GM18867 (cell line): Measurements from ENCODE around the gene OR2T2.
"Not testable (repeated sequence)": the region's sequence is repeated elsewhere in the genome, so short reads cannot be mapped to it uniquely, and the experiment has no call there.

ENCODE experiments used
- ATAC-seq: cut with Tn5 transposase; IDR thresholded peaks from one replicate; pipeline ENCODE4 v1.9.1; 2021; ENCODE audit warnings: mild to moderate bottlenecking, moderate library complexity; ENCODE audit not compliant: unreplicated experiment

Gene OR2T2

GRCh38 chr1:248449821-248450465 lies 4.5 kb downstream of the OR2T2 start:
- ATAC-seq, result peak; percentile 5

GRCh38 chr1:248450466-248451145 lies 5.2 kb downstream of the OR2T2 start:
- peak; percentile 64 for ATAC-seq

GRCh38 chr1:248453619-248454018 lies 8.2 kb downstream of the OR2T2 start:
- not testable (repeated sequence) for ATAC-seq

GRCh38 chr1:248455045-248455444 lies 9.6 kb downstream of the OR2T2 start:
- ATAC-seq, result not testable (repeated sequence)

GRCh38 chr1:248456635-248457034 lies 11.2 kb downstream of the OR2T2 start:
- not testable (repeated sequence) for ATAC-seq

GRCh38 chr1:248459117-248459516 lies 13.7 kb downstream of the OR2T2 start:
- not testable (repeated sequence) for ATAC-seq

GRCh38 chr1:248471154-248471553 lies 25.7 kb downstream of the OR2T2 start:
- ATAC-seq, result no peak

- not testable (repeated sequence) for ATAC-seq
These were observed 26.7 kb downstream of the OR2T2 start for GRCh38 chr1:248472111-248472510.

- not testable (repeated sequence) for ATAC-seq
These were observed 27.6 kb downstream of the OR2T2 start, which contains the start of gene OR2T3 for GRCh38 chr1:248473051-248473450. OR2T3 (plus strand) TSS chr1:248473351; CDS start chr1:248473351, 0 bp downstream.

- ATAC-seq, result peak; percentile 76
These were observed 30.2 kb downstream of the OR2T2 start for GRCh38 chr1:248475660-248476059.

GRCh38 chr1:248481686-248482579 lies 36.5 kb downstream of the OR2T2 start:
- ATAC-seq, result peak; percentile 95

- ATAC-seq, result not testable (repeated sequence)
These were observed 42.9 kb downstream of the OR2T2 start, which contains the start of gene OR2T5 for GRCh38 chr1:248488289-248488688. OR2T5 (plus strand) TSS chr1:248488589; CDS start chr1:248488589, 0 bp downstream.

GRCh38 chr1:248496661-248497060 lies 51.2 kb downstream of the OR2T2 start:
- ATAC-seq, result not testable (repeated sequence)

GRCh38 chr1:248500305-248501035 lies 55.0 kb downstream of the OR2T2 start:
- ATAC-seq, result not testable (repeated sequence)
